OCI-LY1 (cell line): ENCODE data around the gene COLEC12.

ENCODE experiments used
- CTCF ChIP-seq: fragments of 200-600 bp; sonication (generic), shearing (Covaris generic); IDR thresholded peaks from 2 replicates; pipeline ENCODE4 v1.5.1; 2017; ENCODE audit warnings: mild to moderate bottlenecking, antibody characterized with exemption, low read length, moderate library complexity, mixed read lengths
- EZH2 ChIP-seq: fragments of 200-600 bp; sonication (generic), shearing (Covaris generic); IDR thresholded peaks from 2 replicates; pipeline ENCODE4 v1.8.0; 2017; ENCODE audit warnings: borderline replicate concordance, mixed run types, mild to moderate bottlenecking, antibody characterized with exemption, low read length, moderate library complexity, mixed read lengths

GRCh38 chr18:356778-357177, 143.7 kb downstream of the COLEC12 start:
- no peak for TF ChIP-seq CTCF
- TF ChIP-seq EZH2 = no peak
